Measurements from ENCODE around the gene PLEKHM3. TPM values are rescaled to one million over a fixed set of nuclear protein-coding genes. Genes with fewer than 3 reads are reported as not detected.
A peak's percentile ranks its signal among the peaks of the same experiment; 100 is the strongest.

Gene PLEKHM3
- total and polyA plus RNA-seq, 2 of the 13 experiments (the other 11 are each of a cell fraction or from before 2014, with no cell fraction given): 4.5 to 4.7 TPM

DNA sequence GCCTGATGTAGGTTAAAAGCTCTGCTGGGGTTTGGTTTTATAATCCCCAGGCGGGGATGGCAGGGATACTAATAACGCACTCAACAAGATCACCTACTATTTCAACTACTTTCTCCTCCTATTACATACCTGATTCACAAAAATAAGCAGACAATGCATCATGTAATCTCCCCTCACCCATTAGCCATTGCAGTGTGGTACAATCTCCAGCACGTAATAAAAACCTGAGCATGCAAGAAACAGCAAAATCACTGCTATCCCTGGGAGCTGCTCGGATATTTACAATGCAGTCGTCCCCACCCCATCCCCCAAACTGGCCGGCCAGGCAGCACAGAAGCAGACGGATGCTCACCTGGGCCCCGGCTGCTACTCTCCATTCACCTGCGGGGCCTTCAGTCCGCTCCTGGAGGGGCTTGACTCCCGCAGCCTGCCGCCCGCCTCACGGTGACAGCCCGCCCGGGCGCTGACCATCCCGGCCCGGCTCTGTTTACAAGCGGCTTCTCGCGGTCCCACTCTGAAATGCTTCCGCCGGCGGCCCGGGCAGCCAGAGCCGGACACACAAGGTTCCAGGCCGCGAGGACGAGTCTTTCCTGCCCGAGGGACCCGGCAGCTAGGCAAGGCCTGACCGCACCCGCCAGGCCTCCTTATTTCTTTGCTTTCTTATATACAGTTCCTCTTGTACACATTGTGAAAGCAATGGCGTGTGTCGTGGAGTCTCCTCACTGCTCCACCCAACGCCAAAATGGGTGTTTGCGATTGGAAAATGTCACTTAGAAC, at the start of gene PLEKHM3 (continued):
- TF ChIP-seq, protein P1, sequence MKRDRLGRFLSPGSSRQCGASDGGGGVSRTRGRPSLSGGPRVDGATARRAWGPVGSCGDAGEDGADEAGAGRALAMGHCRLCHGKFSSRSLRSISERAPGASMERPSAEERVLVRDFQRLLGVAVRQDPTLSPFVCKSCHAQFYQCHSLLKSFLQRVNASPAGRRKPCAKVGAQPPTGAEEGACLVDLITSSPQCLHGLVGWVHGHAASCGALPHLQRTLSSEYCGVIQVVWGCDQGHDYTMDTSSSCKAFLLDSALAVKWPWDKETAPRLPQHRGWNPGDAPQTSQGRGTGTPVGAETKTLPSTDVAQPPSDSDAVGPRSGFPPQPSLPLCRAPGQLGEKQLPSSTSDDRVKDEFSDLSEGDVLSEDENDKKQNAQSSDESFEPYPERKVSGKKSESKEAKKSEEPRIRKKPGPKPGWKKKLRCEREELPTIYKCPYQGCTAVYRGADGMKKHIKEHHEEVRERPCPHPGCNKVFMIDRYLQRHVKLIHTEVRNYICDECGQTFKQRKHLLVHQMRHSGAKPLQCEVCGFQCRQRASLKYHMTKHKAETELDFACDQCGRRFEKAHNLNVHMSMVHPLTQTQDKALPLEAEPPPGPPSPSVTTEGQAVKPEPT (CRISPR knock-in tag; IDR thresholded peaks at IDR 0.05; ENCODE audit: low read depth): peak; percentile 98
- TF ChIP-seq, protein P2, sequence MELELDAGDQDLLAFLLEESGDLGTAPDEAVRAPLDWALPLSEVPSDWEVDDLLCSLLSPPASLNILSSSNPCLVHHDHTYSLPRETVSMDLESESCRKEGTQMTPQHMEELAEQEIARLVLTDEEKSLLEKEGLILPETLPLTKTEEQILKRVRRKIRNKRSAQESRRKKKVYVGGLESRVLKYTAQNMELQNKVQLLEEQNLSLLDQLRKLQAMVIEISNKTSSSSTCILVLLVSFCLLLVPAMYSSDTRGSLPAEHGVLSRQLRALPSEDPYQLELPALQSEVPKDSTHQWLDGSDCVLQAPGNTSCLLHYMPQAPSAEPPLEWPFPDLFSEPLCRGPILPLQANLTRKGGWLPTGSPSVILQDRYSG (CRISPR knock-in tag; IDR thresholded peaks at IDR 0.05): peak; percentile 79; the same call in 1 of the 2 replicates
- TF ChIP-seq ZNF260 (CRISPR knock-in tag; IDR thresholded peaks at IDR 0.05; ENCODE audit: borderline replicate concordance, low read depth) (no peak), ZNF841 (CRISPR knock-in tag; IDR thresholded peaks at IDR 0.05; ENCODE audit: borderline replicate concordance) (peak; percentile 89; the same call in 1 of the 2 replicates), ZNF709 (CRISPR knock-in tag; IDR thresholded peaks at IDR 0.05) (peak; percentile 96), GABPA (IDR thresholded peaks at IDR 0.05; ENCODE audit: low read depth, low read length) (peak; percentile 80), GABPA (CRISPR knock-in tag; IDR thresholded peaks at IDR 0.05; ENCODE audit: low read depth) (peak; percentile 93), ELF4 (CRISPR knock-in tag; IDR thresholded peaks at IDR 0.05; ENCODE audit: borderline replicate concordance) (peak; percentile 91), ZNF350 (CRISPR knock-in tag; IDR thresholded peaks at IDR 0.05; ENCODE audit: borderline replicate concordance, low read depth) (peak; percentile 100), PAX8 (CRISPR knock-in tag; IDR thresholded peaks at IDR 0.05; ENCODE audit: borderline replicate concordance) (peak; percentile 91; the same call in 1 of the 2 replicates), BCL6 (CRISPR knock-in tag; IDR thresholded peaks at IDR 0.05) (peak; percentile 86), GLI4 (CRISPR knock-in tag; IDR thresholded peaks at IDR 0.05; ENCODE audit: borderline replicate concordance) (peak; percentile 84; the same call in 1 of the 2 replicates), GZF1 (CRISPR knock-in tag; IDR thresholded peaks at IDR 0.05) (peak; percentile 95), ZNF484 (CRISPR knock-in tag; IDR thresholded peaks at IDR 0.05; ENCODE audit: borderline replicate concordance, low read depth) (peak; percentile 68; the same call in 1 of the 2 replicates), RBAK (CRISPR knock-in tag; IDR thresholded peaks at IDR 0.05) (peak; percentile 86)
- TF ChIP-seq, protein P3, sequence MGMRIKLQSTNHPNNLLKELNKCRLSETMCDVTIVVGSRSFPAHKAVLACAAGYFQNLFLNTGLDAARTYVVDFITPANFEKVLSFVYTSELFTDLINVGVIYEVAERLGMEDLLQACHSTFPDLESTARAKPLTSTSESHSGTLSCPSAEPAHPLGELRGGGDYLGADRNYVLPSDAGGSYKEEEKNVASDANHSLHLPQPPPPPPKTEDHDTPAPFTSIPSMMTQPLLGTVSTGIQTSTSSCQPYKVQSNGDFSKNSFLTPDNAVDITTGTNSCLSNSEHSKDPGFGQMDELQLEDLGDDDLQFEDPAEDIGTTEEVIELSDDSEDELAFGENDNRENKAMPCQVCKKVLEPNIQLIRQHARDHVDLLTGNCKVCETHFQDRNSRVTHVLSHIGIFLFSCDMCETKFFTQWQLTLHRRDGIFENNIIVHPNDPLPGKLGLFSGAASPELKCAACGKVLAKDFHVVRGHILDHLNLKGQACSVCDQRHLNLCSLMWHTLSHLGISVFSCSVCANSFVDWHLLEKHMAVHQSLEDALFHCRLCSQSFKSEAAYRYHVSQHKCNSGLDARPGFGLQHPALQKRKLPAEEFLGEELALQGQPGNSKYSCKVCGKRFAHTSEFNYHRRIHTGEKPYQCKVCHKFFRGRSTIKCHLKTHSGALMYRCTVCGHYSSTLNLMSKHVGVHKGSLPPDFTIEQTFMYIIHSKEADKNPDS (CRISPR knock-in tag; IDR thresholded peaks at IDR 0.05): no peak
- TF ChIP-seq, protein P4, sequence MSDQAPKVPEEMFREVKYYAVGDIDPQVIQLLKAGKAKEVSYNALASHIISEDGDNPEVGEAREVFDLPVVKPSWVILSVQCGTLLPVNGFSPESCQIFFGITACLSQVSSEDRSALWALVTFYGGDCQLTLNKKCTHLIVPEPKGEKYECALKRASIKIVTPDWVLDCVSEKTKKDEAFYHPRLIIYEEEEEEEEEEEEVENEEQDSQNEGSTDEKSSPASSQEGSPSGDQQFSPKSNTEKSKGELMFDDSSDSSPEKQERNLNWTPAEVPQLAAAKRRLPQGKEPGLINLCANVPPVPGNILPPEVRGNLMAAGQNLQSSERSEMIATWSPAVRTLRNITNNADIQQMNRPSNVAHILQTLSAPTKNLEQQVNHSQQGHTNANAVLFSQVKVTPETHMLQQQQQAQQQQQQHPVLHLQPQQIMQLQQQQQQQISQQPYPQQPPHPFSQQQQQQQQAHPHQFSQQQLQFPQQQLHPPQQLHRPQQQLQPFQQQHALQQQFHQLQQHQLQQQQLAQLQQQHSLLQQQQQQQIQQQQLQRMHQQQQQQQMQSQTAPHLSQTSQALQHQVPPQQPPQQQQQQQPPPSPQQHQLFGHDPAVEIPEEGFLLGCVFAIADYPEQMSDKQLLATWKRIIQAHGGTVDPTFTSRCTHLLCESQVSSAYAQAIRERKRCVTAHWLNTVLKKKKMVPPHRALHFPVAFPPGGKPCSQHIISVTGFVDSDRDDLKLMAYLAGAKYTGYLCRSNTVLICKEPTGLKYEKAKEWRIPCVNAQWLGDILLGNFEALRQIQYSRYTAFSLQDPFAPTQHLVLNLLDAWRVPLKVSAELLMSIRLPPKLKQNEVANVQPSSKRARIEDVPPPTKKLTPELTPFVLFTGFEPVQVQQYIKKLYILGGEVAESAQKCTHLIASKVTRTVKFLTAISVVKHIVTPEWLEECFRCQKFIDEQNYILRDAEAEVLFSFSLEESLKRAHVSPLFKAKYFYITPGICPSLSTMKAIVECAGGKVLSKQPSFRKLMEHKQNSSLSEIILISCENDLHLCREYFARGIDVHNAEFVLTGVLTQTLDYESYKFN (CRISPR knock-in tag; conservative IDR thresholded peaks at IDR 0.05): peak; percentile 86
- TF ChIP-seq, protein P5, sequence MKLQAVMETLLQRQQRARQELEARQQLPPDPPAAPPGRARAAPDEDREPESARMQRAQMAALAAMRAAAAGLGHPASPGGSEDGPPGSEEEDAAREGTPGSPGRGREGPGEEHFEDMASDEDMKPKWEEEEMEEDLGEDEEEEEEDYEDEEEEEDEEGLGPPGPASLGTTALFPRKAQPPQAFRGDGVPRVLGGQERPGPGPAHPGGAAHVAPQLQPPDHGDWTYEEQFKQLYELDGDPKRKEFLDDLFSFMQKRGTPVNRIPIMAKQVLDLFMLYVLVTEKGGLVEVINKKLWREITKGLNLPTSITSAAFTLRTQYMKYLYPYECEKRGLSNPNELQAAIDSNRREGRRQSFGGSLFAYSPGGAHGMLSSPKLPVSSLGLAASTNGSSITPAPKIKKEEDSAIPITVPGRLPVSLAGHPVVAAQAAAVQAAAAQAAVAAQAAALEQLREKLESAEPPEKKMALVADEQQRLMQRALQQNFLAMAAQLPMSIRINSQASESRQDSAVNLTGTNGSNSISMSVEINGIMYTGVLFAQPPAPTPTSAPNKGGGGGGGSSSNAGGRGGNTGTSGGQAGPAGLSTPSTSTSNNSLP (IDR thresholded peaks at IDR 0.05; ENCODE audit: low read depth, low read length): peak; percentile 68

Data from HepG2 (cell line).